AG09319 (cell line): Measurements from ENCODE around the gene MOV10L1.
"Not testable (repeated sequence)": the region's sequence is repeated elsewhere in the genome, so short reads cannot be mapped to it uniquely, and the experiment has no call there.

Source experiments
- DNase-seq: peaks from one replicate; pipeline ENCODE4 v3.0.0-alpha.2; 2010; ENCODE audit warnings: low read depth; ENCODE audit errors: extremely low read depth
- CTCF ChIP-seq: IDR thresholded peaks from 2 replicates; pipeline ENCODE4 v1.5.1; 2011; ENCODE audit warnings: low read depth, mild to moderate bottlenecking, inconsistent platforms, low read length, moderate library complexity

MOV10L1 gene

DNA sequence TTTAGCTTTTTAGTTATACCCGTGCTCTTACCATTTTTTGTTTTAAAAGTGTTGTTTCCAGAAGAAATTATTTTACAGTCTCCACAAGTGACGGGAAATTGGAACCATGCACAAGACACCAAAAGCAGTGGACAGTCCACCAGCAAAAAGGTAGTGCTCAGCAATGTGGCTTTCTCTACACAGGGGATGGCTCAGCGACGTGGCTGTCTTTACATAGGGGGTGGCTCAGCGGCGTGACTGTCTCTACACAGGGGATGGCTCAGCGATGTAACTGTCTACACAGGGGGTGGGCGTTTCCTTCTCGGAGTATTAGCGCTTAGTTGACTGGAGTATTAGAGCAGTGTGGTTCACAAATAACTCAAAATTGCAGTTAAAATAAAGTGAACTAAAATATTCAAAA lies 44.7 kb downstream of the MOV10L1 start:
- no peak for TF ChIP-seq CTCF
- no peak for DNase-seq

DNA sequence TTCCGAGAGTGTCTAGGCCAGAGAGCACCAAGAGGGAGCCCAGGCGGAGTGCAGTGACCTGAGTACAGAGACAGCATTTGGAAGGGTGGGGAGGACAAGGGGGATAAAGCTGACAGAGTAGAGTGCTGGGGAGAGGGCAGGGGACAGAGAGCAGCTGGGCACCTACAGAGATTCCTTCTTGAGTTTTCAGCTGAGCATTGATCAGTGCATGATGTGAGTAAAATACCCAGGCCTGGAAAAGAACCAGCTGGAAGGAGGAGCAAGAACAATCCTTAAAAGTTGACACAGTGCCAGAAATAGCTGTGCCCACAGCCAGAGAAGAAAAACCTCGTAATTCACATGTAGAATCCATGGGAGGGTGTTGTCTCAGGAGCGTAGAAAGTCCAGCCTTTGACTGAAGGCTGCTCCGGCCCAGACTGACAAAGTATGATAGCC lies 46.8 kb downstream of the MOV10L1 start:
- no peak for DNase-seq
- TF ChIP-seq CTCF, result no peak

DNA sequence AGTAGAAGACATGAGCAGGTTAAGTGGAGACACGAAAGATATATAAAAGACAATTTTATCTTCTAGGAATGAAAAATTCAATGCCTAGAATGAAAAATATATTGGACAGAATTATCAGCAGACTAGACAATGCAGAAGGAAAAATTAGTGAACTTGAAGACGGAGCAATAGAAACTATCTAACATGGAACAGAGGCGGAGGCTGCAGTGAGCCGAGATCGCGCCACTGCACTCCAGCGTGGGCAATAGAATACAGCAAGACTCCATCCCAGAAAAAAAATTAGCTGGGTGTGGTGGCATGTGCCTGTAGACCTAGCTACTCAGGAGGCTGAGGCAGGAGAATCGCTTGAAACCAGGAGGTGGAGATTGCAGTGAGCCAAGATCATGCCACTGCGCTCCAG lies 47.5 kb downstream of the MOV10L1 start:
- DNase-seq, result not testable (repeated sequence)

GRCh38 chr22:50138041-50138440 lies 48.2 kb downstream of the MOV10L1 start:
- DNase-seq, result no peak
- TF ChIP-seq CTCF, result no peak

GRCh38 chr22:50138988-50139387 lies 49.2 kb downstream of the MOV10L1 start:
- no peak for DNase-seq
- no peak for TF ChIP-seq CTCF

- DNase-seq, result no peak
- no peak for TF ChIP-seq CTCF
Measured at GRCh38 chr22:50139843-50140415, 50.1 kb downstream of the MOV10L1 start.

GRCh38 chr22:50140615-50141014 lies 50.8 kb downstream of the MOV10L1 start:
- TF ChIP-seq CTCF, result no peak
- DNase-seq, result no peak

GRCh38 chr22:50141462-50141861 lies 51.7 kb downstream of the MOV10L1 start:
- no peak for DNase-seq
- TF ChIP-seq CTCF, result no peak
